ENCODE measurements around the gene TSSK3.
"Not testable (repeated sequence)": the region's sequence is repeated elsewhere in the genome, so short reads cannot be mapped to it uniquely, and the experiment has no call there.

The TSSK3 gene

GRCh38 chr1:32338637-32339145, 23.6 kb upstream of the TSSK3 start:
- no peak for DNase-seq (ENCODE audit: low read depth in 2 of 2)

GRCh38 chr1:32339363-32339978, 22.9 kb upstream of the TSSK3 start:
- no peak for DNase-seq (ENCODE audit: low read depth in 2 of 2)

DNA sequence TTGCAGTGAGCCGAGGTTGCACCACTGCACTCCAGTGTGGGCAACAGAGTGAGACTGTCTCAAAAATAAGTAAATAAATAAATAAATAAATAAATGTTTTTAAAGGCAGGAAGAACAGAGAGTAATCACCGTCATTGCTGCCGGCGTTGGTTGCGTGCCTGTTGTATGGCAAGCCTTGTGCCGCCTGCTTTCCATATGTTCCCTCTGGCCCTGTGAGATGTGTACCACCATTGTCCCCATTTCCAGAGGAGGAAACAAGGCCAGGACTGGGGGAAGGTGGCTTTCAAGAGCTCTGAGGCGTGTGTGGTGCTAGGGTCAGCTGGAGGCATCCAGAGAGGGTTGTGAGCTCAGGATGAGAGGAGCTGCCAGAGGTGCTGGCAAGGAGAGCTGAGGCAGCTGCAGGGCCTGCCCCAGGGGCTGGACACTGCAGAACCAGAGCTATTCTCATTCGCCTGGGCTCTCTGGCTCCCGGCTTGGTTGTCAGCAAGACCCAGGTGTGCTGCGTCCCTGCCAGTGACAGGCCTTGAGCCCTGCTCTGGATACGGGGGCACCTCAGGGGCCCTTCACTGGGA, 21.1 kb upstream of the TSSK3 start:
- no peak for DNase-seq (ENCODE audit: low read depth in 2 of 2)

DNA sequence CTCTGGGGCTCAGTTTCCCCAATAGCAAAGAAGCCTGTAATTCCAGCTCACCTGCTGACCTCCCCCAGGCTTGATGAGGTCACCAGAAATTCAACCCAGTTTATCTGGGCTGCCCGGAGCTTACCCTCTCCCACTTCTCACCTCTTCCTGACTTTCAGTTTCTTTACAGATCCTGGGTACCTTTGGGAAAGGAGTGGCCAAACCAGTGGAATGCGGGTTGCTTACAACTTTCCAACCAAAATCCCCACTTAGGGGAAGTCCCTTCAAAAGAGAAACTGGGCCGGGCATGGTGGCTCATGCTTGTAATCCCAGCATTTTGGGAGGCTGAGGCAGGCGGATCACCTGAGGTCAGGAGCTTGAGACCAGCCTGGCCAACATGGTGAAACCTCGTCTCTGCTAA, 20.4 kb upstream of the TSSK3 start:
- no peak for DNase-seq (ENCODE audit: low read depth in 2 of 2)

- no peak for DNase-seq (ENCODE audit: low read depth in 2 of 2)
Measured at GRCh38 chr1:32342704-32343103, 19.6 kb upstream of the TSSK3 start.

- no peak for DNase-seq (ENCODE audit: low read depth in 2 of 2)
Measured at GRCh38 chr1:32345289-32345827, 17.0 kb upstream of the TSSK3 start.

DNA sequence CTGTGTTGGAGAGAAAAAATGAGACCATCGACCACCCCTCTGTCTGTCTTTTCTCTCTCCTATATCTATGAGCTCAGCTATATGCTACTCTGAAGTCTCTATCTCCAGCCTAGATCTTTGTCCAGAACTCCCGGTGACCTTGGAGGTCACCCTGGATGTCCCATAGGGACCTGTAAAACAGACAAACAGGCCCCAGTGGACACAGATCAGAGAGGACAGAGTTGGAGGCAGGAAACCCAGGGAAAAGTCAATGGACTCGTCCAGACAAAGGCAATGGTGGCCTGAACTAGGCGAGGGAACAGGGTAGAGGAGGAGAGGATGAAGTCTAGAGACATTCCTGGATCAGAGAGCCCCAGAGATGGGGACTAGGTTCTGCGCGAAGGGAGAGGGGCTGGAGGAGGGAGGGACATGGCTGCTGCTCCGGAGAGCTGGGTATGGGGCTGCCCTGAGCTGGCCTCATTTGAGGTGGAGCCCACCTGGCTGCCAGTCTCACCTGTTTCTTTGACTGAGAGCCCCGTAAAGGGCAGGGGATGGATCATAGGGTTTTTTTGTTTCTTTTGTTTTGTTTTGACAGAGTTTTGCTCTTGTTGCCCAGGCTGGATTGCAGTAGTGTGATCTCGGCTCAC, 15.7 kb upstream of the TSSK3 start:
- DNase-seq (ENCODE audit: low read depth in 2 of 2) = no peak

GRCh38 chr1:32349211-32349708, 13.1 kb upstream of the TSSK3 start:
- no peak for DNase-seq (ENCODE audit: low read depth in 2 of 2)

DNA sequence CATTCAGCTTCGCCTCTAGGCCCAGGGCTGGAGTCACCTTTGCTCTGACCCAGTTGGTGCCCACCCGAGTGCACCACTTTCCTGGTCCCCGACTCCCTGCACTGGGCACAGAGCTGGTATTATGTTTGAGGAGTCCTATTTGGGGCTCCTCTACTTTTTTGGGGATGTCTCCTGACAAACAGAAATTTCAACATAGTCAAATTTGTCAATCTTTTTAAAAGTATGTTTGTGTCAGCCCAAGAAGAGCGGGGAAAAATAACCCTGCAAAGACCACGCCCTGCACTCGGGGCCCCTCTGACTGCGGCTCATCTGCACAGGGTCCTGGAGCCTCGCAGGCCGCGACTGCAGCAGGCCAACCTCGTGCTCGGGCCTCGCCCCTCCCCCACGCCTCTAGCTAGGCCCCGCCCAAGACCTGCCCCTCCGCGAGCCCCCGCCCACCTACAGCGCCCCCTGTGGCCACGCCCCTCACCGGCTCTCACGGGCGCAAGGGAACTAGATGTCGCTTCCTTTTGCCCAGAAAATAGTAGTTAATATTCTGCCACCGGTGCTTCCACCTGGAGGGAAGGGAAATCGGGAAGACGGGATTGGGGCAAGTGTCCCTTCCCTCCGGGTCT, 11.4 kb upstream of the TSSK3 start:
- peak; percentile 44 to 72 for DNase-seq (ENCODE audit: low read depth in 2 of 2)

DNA sequence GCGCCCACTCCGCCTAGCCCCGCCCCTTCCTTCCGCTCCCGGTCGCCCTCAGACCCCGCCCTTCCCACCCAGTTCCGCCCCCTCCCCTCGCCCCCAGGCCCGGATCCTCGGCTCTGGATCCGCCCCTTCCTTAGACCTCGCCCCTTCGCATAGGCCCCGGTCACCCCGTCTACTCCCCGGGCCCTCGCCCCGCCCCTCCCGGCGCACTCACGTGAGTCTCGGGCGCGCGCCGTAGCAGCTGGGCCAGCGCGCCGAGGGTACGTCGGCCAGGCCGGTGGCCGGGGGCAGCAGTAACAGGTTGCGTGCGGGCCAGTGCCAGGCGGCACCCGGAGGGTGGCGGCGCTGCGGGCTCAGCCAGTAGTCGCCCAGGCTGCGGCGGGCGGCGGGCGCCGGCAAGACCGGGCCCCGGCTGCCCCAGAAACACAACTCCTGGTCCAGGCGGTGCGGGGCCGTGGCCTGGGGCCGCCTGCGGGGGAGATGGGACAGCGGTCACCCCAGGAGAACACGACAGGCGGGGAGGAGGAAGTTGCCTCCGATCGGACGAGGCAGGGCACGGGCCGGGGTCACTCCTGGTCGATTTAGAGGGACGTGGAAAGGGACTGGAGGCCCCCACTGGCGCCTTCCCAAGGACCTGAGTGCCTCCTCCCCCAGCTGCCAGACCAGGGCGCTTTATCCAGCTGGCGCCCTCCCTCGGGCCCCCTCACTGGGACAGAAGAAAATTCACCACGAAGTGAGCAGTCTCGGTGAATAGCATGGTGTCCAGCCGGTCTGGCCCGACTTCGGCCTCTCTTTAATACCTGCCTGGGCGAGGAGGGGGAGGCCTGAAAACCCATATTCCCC, 10.7 kb upstream of the TSSK3 start:
- DNase-seq (ENCODE audit: low read depth in 2 of 2) = peak; percentile 83 to 89

DNA sequence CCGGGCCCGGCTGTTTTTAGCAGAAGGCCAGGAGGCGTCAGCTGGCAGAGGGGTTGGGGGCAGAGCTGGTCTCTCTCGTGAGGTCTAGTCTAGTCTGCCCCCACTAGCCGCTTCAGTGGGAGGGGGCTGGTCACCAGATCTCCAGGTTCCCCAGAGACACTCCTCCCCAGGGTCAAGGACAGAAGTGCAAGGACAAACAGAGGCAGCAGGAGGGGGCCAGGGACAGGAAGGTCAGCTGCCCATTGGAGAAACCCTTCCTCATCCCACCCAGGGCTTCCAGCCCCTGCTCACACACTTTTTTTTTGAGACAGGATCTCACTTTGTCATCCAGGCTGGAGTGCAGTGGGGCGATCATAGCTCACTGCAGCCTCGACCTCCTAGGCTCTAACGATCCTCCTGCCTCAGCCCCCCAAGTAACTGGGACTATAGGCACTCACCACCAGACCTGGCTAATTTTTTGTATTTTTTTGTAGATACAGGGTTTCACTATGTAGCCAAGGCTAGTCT, 10.0 kb upstream of the TSSK3 start:
- no peak for DNase-seq (ENCODE audit: low read depth in 2 of 2)

DNA sequence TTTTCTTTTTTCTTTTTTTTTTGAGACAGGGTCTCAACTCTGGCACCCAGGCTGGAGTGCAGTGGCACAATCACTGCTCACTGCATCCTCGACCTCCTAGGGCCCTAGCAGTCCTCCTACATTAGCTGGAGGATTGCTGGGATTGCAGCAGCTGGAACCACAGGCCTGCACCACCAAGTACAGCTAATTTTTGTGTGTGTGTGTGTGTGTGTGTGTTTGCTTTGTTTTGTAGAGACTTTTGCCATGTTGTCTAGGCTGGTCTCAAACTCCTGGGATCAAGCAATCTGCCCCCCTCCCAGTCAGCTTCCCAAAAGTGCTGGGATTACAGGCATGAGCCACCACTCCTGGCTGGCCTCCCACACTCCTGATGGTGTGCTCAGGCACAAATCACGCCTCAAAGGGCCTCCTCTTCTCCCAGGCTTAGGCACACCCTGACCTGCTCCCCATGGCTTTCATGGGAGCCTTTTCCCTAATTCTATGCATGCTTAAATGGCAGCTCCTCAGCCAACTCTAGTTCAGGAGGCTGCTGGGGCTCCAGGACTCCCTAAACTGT, 9.4 kb upstream of the TSSK3 start:
- DNase-seq (ENCODE audit: low read depth in 2 of 2) = no peak

- DNase-seq (ENCODE audit: low read depth in 2 of 2) = no peak
Measured at GRCh38 chr1:32353431-32353830, 8.9 kb upstream of the TSSK3 start.

- DNase-seq (ENCODE audit: low read depth in 2 of 2) = no peak
Measured at GRCh38 chr1:32353886-32354570, 8.3 kb upstream of the TSSK3 start.

DNA sequence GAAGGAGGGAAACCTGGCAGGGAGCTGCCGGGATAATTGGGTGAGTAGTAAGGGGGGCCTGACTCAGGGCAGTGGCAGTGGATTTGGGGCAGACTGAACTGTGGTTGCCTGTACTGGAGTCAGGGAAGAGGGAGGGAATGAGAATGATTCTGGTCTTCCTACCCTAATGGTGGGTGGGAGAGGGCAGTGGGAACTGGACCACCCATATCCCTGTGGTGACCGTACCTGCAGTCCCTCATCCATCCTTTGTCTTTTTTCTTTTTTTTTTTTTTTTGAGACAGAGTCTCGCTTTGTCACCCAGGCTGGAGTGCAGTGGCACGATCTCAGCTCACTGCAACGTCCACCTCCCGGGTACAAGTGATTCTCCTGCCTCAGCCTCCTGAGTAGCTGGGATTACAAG, 6.6 kb upstream of the TSSK3 start:
- not testable (repeated sequence) for DNase-seq (ENCODE audit: low read depth in 2 of 2)

DNA sequence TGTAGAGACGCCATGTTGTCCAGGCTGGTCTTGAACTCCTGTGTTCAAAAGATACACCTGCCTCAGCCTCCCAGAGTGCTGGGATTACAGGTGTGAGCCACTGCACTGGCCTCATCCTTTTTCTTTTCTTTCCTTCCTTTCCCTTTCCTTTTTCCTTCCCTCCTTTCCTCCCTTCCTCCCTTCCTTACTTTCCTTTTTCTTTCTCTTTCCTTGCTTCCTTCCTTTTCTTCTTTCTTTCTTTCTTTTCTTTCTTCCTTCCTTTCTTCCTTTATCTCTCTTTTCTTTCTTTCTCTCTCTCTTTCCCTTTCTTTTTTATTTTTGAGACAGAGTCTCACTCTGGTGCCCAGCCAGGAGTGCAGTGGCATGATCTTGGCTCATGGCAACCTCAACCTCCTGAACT, 5.9 kb upstream of the TSSK3 start:
- no peak for DNase-seq (ENCODE audit: low read depth in 2 of 2)

DNA sequence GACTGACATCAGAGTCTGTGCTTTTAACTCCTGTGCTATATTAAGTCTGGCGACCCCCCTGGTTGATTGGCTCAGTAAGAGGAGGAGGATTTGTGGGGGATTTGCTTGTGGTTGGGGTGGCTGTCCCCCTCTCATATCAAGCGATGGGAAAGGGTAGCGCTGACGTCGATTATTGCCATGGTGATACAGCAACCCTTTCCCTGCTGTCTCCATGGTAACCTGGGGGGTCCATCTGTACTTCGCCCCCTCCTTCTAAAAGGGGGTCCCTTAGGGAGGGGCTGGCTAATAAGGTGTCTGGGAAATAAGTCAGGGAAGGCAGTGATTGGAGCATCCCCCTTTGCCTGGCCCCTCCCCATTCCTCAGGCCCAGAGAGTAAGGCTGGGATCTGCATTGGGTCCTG, 4.7 kb upstream of the TSSK3 start:
- no peak for DNase-seq (ENCODE audit: low read depth in 2 of 2)

- no peak for DNase-seq (ENCODE audit: low read depth in 2 of 2)
Measured at GRCh38 chr1:32358435-32358834, 3.9 kb upstream of the TSSK3 start.

DNA sequence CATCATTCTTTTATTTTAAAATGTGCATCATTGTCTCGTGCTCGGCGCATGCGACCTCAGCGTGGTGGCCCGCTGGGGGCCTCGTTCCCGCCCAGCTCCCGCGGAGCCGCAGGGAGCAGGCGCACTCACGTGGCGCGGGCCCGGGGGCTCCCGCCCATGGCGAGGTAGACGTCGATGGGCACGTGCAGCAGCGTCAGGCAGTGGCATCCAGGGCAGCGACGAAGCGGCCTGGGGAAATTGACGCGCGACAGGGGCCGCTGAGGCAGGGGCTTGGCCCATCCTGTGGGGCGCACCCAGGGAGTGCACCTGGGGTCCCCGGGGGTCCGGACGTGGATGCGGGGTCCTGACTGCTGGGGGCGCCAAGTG, 1.0 kb upstream of the TSSK3 start:
- no peak for DNase-seq (ENCODE audit: low read depth in 2 of 2)

DNA sequence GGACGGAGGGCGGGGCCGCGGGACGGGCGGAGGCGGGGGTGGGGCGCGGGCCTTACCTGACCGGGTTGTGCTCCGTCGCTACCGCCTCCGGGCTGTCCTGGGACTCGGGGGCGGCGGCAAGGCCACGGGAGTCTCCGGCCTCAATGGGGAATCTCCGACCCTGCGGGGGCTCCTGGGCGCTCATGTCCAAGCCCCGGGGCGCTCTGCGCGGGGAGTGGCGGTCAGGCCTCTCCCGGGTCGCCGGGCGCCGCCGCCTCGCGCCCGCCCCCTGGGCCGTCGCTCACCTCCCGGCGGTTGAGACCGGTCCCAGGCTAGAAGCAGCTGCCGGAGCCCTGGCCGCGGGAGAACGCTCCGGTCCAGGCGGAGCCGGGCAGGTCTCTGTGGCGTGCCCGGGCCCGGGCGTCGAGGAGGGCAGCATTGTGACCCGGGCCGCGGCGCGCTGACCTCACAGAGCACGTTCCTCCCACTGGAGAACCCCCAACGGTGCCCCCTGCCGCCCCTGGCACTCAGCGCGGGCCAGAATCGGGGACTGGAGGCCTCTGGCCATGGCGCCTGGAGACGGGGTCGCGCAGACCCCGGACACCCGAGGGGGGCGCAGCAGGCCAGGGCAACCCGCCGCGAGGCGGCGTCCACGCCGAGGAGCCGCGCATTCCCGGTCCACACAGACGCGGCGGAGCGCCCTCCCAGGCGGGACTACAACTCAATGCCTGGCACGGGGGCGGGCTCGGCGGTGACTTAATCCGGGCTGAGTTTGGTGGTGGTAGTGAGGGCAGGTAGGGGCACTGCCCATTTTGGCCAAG, 465 bp upstream of the TSSK3 start:
- DNase-seq (ENCODE audit: low read depth in 2 of 2) = peak in 1 of 2 donors; percentile 22
